ENCODE measurements around the gene PDIA6. TPM values are rescaled to one million over a fixed set of nuclear protein-coding genes. Genes with fewer than 3 reads are reported as not detected.

The PDIA6 gene
- total RNA-seq, 1 experiment from 2014 or later: 149 TPM

GRCh38 chr2:10831400-10831985 is 18.9 kb upstream of the PDIA6 start:
- no peaks in the 10 kb centered on the region for H3K27me3 ChIP-seq (ENCODE audit: insufficient read depth, low read length)
- CTCF ChIA-PET: interaction anchor here (0.9 to 6.6 kb wide), 8 partner anchors 11 to 299 kb away, joined by 4 to 173 read pairs (median 12); partner anchors contain the start of gene PDIA6
- TF ChIP-seq ZNF274 (IDR thresholded peaks at IDR 0.05; ENCODE audit: low read depth, low read length): no peak
- TF ChIP-seq JUND (IDR thresholded peaks at IDR 0.05): no peak
- TF ChIP-seq SRF (IDR thresholded peaks at IDR 0.05; ENCODE audit: low read depth): no peak
- no peak for TF ChIP-seq EGR1 (IDR thresholded peaks at IDR 0.05; ENCODE audit: low read depth)
- TF ChIP-seq, protein P1, sequence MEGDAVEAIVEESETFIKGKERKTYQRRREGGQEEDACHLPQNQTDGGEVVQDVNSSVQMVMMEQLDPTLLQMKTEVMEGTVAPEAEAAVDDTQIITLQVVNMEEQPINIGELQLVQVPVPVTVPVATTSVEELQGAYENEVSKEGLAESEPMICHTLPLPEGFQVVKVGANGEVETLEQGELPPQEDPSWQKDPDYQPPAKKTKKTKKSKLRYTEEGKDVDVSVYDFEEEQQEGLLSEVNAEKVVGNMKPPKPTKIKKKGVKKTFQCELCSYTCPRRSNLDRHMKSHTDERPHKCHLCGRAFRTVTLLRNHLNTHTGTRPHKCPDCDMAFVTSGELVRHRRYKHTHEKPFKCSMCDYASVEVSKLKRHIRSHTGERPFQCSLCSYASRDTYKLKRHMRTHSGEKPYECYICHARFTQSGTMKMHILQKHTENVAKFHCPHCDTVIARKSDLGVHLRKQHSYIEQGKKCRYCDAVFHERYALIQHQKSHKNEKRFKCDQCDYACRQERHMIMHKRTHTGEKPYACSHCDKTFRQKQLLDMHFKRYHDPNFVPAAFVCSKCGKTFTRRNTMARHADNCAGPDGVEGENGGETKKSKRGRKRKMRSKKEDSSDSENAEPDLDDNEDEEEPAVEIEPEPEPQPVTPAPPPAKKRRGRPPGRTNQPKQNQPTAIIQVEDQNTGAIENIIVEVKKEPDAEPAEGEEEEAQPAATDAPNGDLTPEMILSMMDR (IDR thresholded peaks at IDR 0.05 in 2 of 3, conservative IDR thresholded peaks at IDR 0.05 in 1 of 3; ENCODE audit: borderline replicate concordance in 1 of 3, insufficient read depth in 1 of 3, low read depth in 2 of 3, low read length in 2 of 3): no peak
- TF ChIP-seq ELF1 (IDR thresholded peaks at IDR 0.05; ENCODE audit: borderline replicate concordance, low read depth): no peak
- TF ChIP-seq CBX3 (IDR thresholded peaks at IDR 0.05; ENCODE audit: low read depth): no peak
- no peak for TF ChIP-seq ZBTB33 (IDR thresholded peaks at IDR 0.05; ENCODE audit: extremely low read depth, insufficient replicate concordance, low read length)
- TF ChIP-seq EZH2phosphoT487 (IDR thresholded peaks at IDR 0.05; ENCODE audit: borderline replicate concordance): no peak
- no peak for TF ChIP-seq ZFX (IDR thresholded peaks at IDR 0.05)
- TF ChIP-seq RAD21 (IDR thresholded peaks at IDR 0.05; ENCODE audit: low read depth): no peak
- TF ChIP-seq YY1 (IDR thresholded peaks at IDR 0.05; ENCODE audit: extremely low read depth, insufficient replicate concordance, low read depth, low read length): no peak
- no peak for TF ChIP-seq EZH2 (IDR thresholded peaks at IDR 0.05)
- TF ChIP-seq POLR2A (IDR thresholded peaks at IDR 0.05; ENCODE audit: borderline replicate concordance, extremely low read depth, insufficient read depth, insufficient read length): no peak
- TF ChIP-seq REST (IDR thresholded peaks at IDR 0.05; ENCODE audit: low read depth): no peak

More at GRCh38 chr2:10831400-10831985, 18.9 kb upstream of the PDIA6 start:
- Histone ChIP-seq H3K9ac (ENCODE audit: low read length) (no peak overlapping the region), H3K4me3 (replicated peaks in 1 of 2; ENCODE audit: low read depth in 1 of 2, low read length in 2 of 2) (no peak overlapping the region), H3K4me1 (ENCODE audit: control insufficient read depth in 1 of 2, insufficient read depth in 2 of 2, low read length in 2 of 2) (peaks cover 0 to 23% of the 10 kb centered on the region in 2 experiments; a peak in 2 of 4 replicates), H3K9me3 (ENCODE audit: control insufficient read depth in 1 of 2, insufficient read depth in 1 of 2, low read depth in 1 of 2, low read length in 2 of 2) (no peaks in the 10 kb centered on the region), H3K79me2 (ENCODE audit: insufficient read depth, low read length) (no peaks in the 10 kb centered on the region), H3K27ac (ENCODE audit: low read depth, low read length) (no peak overlapping the region), H3K36me3 (ENCODE audit: control insufficient read depth in 1 of 2, insufficient read depth in 2 of 2, low read length in 2 of 2) (no peaks in the 10 kb centered on the region), H3K4me2 (ENCODE audit: low read length) (no peak overlapping the region), H3K9me2 (ENCODE audit: insufficient read depth) (no peaks in the 10 kb centered on the region), H4K20me1 (ENCODE audit: insufficient read depth) (no peaks in the 10 kb centered on the region), H2AFZ (ENCODE audit: low read depth, low read length, poor library complexity, severe bottlenecking) (no peak overlapping the region)
- BruUV-seq (replicated peaks): no TSS peak
- RAD21 ChIA-PET (ENCODE audit: low non-redundant PET in 1 of 2, low total read pairs in 2 of 2, uncharacterized antibody in 2 of 2, unreplicated experiment in 2 of 2): interaction anchor here (1.2 to 2.3 kb wide), 4 partner anchors 293 to 301 kb away, joined by 6 to 13 read pairs (median 10); a partner anchor contains a TSS
- ATAC-seq (no peak), DNase-seq (ENCODE audit: low read depth, low spot score) (no peak)
- POLR2A ChIA-PET: interaction anchor here (1.1 to 1.7 kb wide), 2 partner anchors 299 kb away, joined by 4 to 10 read pairs; no protein-coding TSS in a partner anchor
- intact Hi-C loops (cut with micrococcal nuclease): loop anchor here (5.0 to 10.0 kb wide), 3 partner anchors 193 to 751 kb away; no protein-coding TSS in a partner anchor
